ENCODE results near the gene USP2.

USP2 gene

DNA sequence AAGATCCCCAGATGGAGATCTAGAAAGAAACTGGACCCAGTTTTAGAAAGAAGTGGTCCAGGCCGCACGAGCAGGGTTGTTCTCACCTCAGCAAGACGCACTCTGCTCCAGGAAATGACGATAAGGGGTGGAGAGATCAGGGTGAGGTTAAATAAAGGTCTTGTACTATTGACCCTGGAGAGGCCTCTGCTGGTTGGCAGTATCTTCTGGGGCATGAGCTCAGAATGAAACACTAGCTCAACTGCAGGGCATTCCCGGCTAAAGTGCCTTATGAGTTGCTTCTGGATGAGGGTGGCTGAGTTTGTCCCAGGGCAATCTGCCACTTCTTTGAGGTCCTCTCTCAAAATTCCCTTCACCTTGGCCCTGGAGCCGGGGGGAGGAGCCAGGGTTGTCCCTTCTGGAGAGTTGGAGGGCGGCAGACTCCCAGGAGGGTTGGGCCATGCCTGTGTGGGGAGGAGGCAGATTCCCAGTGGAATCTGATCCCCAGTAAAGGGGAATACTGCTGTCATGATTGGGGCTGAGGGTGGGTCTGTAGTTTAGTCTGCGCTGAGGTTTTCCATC lies 10.9 kb downstream of the USP2 start:
- H3K27me3 ChIP-seq (replicated peaks in 2 of 5; ENCODE audit: control insufficient read depth in 4 of 5, insufficient read depth in 5 of 5, low read length in 4 of 5): peaks cover 0 to 15% (median 12%) of the 10 kb centered on the region in 5 experiments
- H3K4me3 ChIP-seq (ENCODE audit: control insufficient read depth in 1 of 7, extremely low read depth in 1 of 7, insufficient read depth in 4 of 7, low read depth in 2 of 7, low read length in 6 of 7): no peak overlapping the region
- 91% methylated on average over 7 of the region's 8 CpGs for WGBS (ENCODE audit: insufficient coverage)
- no peak for DNase-seq
- ChIA-PET CTCF (interaction anchor here (0.8 to 13.9 kb wide), 5 partner anchors 10 to 29 kb away, joined by 3 to 132 read pairs (median 51); partner anchors contain the start of genes C1QTNF5, MFRP and USP2), POLR2A (no interaction called here)
- no peaks in the 10 kb centered on the region for H3K9me3 ChIP-seq (ENCODE audit: control extremely low read depth in 1 of 5, control insufficient read depth in 4 of 5, insufficient read depth in 2 of 5, low read depth in 1 of 5, low read length in 4 of 5)
- no peaks in the 10 kb centered on the region for H3K36me3 ChIP-seq (ENCODE audit: control insufficient read depth in 4 of 4, insufficient read depth in 4 of 4, low read length in 3 of 4)
- H3K4me1 ChIP-seq (ENCODE audit: control extremely low read depth in 1 of 4, control insufficient read depth in 4 of 4, insufficient read depth in 4 of 4, low read length in 3 of 4): peaks cover 0 to 3% (median 0%) of the 10 kb centered on the region in 4 experiments
- no peak overlapping the region for H3K27ac ChIP-seq (ENCODE audit: insufficient read depth in 1 of 2, low read depth in 1 of 2, low read length in 2 of 2, poor library complexity in 1 of 2, severe bottlenecking in 2 of 2)

DNA sequence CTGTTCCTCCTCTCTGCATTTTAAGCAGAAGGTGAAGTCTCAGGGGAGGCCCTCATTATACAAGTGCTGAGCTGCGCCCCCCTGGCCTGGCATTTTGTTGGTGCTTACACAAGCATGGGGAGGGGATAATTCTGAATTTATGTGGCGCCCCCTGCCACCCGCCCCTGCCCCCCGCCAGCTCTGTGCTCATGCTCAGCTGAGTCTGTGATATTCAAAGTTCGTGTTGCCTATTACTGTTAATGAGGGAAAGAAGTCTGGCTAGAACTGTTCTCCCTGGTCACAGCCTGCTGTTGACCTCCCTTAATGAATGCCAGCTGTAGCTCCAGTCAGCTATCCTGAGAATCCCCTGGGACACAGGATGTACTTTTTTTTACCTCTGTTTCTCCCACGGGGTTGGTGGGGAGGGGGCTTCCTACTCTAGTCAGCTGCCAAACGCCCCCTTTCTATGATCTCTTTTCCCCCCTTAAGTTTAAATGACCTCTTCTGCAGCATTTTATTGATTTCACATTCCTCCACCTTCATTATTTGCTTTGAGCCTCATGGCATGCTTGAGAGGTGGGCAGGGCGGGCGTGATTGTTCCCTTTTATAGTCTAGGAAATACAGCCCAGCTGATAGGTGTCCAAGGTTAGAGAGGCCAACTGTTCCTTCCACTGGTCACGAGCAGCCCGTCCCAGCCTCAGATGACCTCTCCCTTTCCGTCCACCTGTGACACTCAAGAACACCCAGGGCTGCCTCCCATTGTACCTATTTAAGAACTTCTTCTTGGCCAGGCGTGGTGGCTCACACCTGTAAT lies 12.2 kb downstream of the USP2 start:
- Histone ChIP-seq H3K36me3 (ENCODE audit: control insufficient read depth in 4 of 4, insufficient read depth in 4 of 4, low read length in 3 of 4) (no peaks in the 10 kb centered on the region), H3K9me3 (ENCODE audit: control extremely low read depth in 1 of 5, control insufficient read depth in 4 of 5, insufficient read depth in 2 of 5, low read depth in 1 of 5, low read length in 4 of 5) (no peaks in the 10 kb centered on the region), H3K4me1 (ENCODE audit: control extremely low read depth in 1 of 4, control insufficient read depth in 4 of 4, insufficient read depth in 4 of 4, low read length in 3 of 4) (peaks cover 0 to 8% (median 3%) of the 10 kb centered on the region in 4 experiments), H3K27me3 (replicated peaks in 2 of 5; ENCODE audit: control insufficient read depth in 4 of 5, insufficient read depth in 5 of 5, low read length in 4 of 5) (peaks cover 3 to 27% (median 23%) of the 10 kb centered on the region in 5 experiments), H3K4me3 (ENCODE audit: control insufficient read depth in 1 of 7, extremely low read depth in 1 of 7, insufficient read depth in 4 of 7, low read depth in 2 of 7, low read length in 6 of 7) (no peak overlapping the region), H3K27ac (ENCODE audit: insufficient read depth in 1 of 2, low read depth in 1 of 2, low read length in 2 of 2, poor library complexity in 1 of 2, severe bottlenecking in 2 of 2) (no peak overlapping the region)
- ChIA-PET POLR2A (no interaction called here), CTCF (interaction anchor here (0.9 to 6.0 kb wide), 7 partner anchors 8 to 107 kb away, joined by 3 to 51 read pairs (median 5); partner anchors contain the start of gene USP2)
- no peak for DNase-seq
- WGBS (ENCODE audit: insufficient coverage): 98% methylated on average over 5 of the region's 13 CpGs

DNA sequence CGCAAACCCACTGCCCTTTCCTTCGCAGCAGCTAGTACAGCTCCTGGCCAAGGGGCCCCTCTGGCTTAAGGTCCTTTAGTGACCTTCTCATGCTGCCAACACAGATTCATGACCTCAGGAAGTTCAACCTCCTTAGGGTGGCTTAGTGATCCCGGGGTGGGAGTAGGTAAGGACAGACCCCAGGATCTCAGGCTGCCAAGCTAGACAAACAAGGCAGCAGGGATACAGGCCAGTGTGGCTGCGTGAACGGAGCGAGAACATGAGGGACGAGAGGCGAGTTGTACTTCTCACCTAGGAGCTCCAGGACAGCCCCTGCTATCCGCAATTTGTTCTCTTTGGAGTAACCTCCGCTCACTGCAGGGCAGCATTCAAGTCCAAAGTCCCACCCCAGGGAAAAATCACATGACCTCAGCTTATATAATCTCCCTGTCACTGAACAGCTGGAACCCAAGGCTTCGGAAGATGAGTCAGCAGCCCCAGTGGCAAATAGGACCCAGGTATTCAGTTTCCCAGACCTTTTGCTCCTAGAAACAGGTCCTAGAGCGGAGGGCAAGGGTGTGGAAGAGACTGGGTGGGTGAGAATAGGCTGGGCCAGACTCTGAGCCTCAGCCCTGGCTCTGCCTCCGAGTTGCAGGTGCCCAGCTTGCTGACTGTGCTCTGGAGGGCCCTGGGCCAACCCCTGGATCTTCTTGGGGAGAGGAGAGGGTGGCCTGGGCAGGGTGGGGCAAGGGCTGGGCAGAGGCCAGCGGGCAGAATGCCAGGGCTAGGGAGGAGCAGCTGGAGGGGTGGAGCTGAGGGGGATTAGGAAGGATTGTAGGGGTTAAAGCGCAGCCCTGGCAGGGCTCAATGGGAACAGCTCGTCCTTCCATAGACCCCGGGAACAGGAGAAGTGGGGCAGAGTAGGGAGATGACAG lies 13.1 kb downstream of the USP2 start:
- peaks cover 0 to 13% (median 8%) of the 10 kb centered on the region in 4 experiments for H3K4me1 ChIP-seq (ENCODE audit: control extremely low read depth in 1 of 4, control insufficient read depth in 4 of 4, insufficient read depth in 4 of 4, low read length in 3 of 4)
- WGBS (ENCODE audit: insufficient coverage): 91% methylated on average over 16 of the region's 17 CpGs
- CTCF ChIA-PET: interaction anchor here (0.9 to 6.0 kb wide), 10 partner anchors 9 to 108 kb away, joined by 3 to 51 read pairs (median 4); partner anchors contain the start of gene USP2

DNA sequence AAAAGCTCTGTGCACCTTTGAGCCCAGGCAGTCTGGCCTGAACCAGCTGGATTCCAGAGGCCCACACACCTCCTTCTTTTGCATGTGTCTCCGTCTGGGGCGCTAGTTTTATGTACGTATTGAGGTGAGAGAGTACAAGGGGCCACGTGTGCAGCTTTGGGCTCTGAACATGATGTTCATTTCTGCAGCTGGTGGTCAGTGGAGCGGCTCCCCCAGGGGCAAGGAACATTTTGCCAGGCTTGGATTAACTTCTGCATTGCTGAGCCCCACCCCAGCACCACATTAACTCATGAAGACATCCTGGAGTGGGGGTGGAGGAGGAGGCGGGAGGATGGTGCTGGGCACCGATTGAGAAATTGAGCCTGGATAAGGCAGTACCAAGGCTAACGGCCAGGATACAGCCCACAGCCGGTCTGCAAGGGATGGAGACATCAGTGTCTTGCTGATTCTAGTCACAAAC lies 13.8 kb downstream of the USP2 start:
- DNase-seq: no peak
- Histone ChIP-seq H3K9me3 (ENCODE audit: control extremely low read depth in 1 of 5, control insufficient read depth in 4 of 5, insufficient read depth in 2 of 5, low read depth in 1 of 5, low read length in 4 of 5) (no peaks in the 10 kb centered on the region), H3K27me3 (replicated peaks in 2 of 5; ENCODE audit: control insufficient read depth in 4 of 5, insufficient read depth in 5 of 5, low read length in 4 of 5) (peaks cover 3 to 40% (median 24%) of the 10 kb centered on the region in 5 experiments), H3K36me3 (ENCODE audit: control insufficient read depth in 4 of 4, insufficient read depth in 4 of 4, low read length in 3 of 4) (no peaks in the 10 kb centered on the region), H3K27ac (ENCODE audit: insufficient read depth in 1 of 2, low read depth in 1 of 2, low read length in 2 of 2, poor library complexity in 1 of 2, severe bottlenecking in 2 of 2) (no peak overlapping the region), H3K4me3 (ENCODE audit: control insufficient read depth in 1 of 7, extremely low read depth in 1 of 7, insufficient read depth in 4 of 7, low read depth in 2 of 7, low read length in 6 of 7) (no peak overlapping the region), H3K4me1 (ENCODE audit: control extremely low read depth in 1 of 4, control insufficient read depth in 4 of 4, insufficient read depth in 4 of 4, low read length in 3 of 4) (peaks cover 0 to 16% (median 12%) of the 10 kb centered on the region in 4 experiments)
- POLR2A ChIA-PET: no interaction called here
- WGBS (ENCODE audit: insufficient coverage): 96% methylated on average over 7 of the region's 9 CpGs
- CTCF ChIA-PET: interaction anchor here (0.9 to 6.0 kb wide), 8 partner anchors 8 to 109 kb away, joined by 3 to 51 read pairs (median 4); partner anchors contain the start of gene USP2

More for the DNA sequence above, 13.1 kb downstream of the USP2 start:
- Histone ChIP-seq H3K4me3 (ENCODE audit: control insufficient read depth in 1 of 7, extremely low read depth in 1 of 7, insufficient read depth in 4 of 7, low read depth in 2 of 7, low read length in 6 of 7) (no peak overlapping the region), H3K9me3 (ENCODE audit: control extremely low read depth in 1 of 5, control insufficient read depth in 4 of 5, insufficient read depth in 2 of 5, low read depth in 1 of 5, low read length in 4 of 5) (no peaks in the 10 kb centered on the region), H3K27ac (ENCODE audit: insufficient read depth in 1 of 2, low read depth in 1 of 2, low read length in 2 of 2, poor library complexity in 1 of 2, severe bottlenecking in 2 of 2) (no peak overlapping the region), H3K36me3 (ENCODE audit: control insufficient read depth in 4 of 4, insufficient read depth in 4 of 4, low read length in 3 of 4) (no peaks in the 10 kb centered on the region), H3K27me3 (replicated peaks in 2 of 5; ENCODE audit: control insufficient read depth in 4 of 5, insufficient read depth in 5 of 5, low read length in 4 of 5) (peaks cover 3 to 34% (median 23%) of the 10 kb centered on the region in 5 experiments)
- no peak for DNase-seq
- POLR2A ChIA-PET: no interaction called here

DNA sequence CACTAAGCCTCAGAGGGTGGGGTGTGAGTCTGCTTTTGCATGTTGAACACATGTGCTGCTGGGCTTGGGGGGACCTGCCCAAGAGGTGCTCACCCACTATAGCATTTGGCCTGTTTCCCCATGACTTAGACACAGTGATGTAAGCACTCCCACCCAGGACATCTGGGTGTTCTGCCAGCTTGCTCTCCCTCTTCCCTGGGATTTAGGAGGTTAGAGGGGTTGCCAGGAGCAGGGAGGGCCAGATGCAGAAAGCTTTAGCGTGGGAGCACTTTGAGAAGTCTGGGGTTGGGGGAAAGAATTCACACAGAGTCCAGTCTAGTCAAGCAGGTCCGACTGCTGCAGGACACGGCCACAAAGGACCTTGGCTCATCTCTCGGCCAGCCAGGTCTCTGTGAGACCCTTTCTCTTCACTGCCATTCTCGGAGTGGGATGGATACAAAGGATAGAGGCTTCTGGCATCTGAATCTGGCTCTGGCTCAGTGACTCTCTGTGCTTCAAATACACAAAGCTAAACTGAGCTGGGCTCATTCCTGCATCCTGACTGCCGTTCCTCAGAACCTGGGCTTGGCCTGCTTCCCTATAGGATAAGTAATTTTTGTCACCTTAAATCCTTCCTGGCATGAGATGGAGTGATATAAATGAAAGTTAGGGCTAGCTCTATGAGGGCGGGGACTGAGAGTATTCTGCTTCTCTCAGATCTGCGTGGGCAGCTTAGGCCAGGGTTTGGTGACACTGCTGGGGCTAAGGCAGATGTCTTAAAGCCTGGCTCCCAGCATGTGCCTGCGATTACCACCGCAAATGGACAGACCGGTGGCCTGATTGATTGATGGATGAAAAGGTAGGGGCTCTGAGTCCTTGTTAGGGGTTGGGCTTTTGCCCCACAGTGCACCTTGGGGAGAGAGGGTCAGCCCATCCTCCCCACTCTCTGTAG lies 14.5 kb downstream of the USP2 start:
- Histone ChIP-seq H3K9me3 (ENCODE audit: control extremely low read depth in 1 of 5, control insufficient read depth in 4 of 5, insufficient read depth in 2 of 5, low read depth in 1 of 5, low read length in 4 of 5) (no peaks in the 10 kb centered on the region), H3K4me3 (ENCODE audit: control insufficient read depth in 1 of 7, extremely low read depth in 1 of 7, insufficient read depth in 4 of 7, low read depth in 2 of 7, low read length in 6 of 7) (no peak overlapping the region), H3K27me3 (replicated peaks in 2 of 5; ENCODE audit: control insufficient read depth in 4 of 5, insufficient read depth in 5 of 5, low read length in 4 of 5) (peaks cover 3 to 48% (median 31%) of the 10 kb centered on the region in 5 experiments), H3K36me3 (ENCODE audit: control insufficient read depth in 4 of 4, insufficient read depth in 4 of 4, low read length in 3 of 4) (no peaks in the 10 kb centered on the region), H3K27ac (ENCODE audit: insufficient read depth in 1 of 2, low read depth in 1 of 2, low read length in 2 of 2, poor library complexity in 1 of 2, severe bottlenecking in 2 of 2) (no peak overlapping the region), H3K4me1 (ENCODE audit: control extremely low read depth in 1 of 4, control insufficient read depth in 4 of 4, insufficient read depth in 4 of 4, low read length in 3 of 4) (peaks cover 0 to 16% (median 12%) of the 10 kb centered on the region in 4 experiments)
- ChIA-PET POLR2A (no interaction called here), CTCF (interaction anchor here (1.0 to 6.0 kb wide), 6 partner anchors 8 to 43 kb away, joined by 3 to 51 read pairs (median 4); partner anchors contain the start of gene USP2)
- DNase-seq: no peak
- WGBS (ENCODE audit: insufficient coverage): 95% methylated on average over 7 of the region's 11 CpGs

DNA sequence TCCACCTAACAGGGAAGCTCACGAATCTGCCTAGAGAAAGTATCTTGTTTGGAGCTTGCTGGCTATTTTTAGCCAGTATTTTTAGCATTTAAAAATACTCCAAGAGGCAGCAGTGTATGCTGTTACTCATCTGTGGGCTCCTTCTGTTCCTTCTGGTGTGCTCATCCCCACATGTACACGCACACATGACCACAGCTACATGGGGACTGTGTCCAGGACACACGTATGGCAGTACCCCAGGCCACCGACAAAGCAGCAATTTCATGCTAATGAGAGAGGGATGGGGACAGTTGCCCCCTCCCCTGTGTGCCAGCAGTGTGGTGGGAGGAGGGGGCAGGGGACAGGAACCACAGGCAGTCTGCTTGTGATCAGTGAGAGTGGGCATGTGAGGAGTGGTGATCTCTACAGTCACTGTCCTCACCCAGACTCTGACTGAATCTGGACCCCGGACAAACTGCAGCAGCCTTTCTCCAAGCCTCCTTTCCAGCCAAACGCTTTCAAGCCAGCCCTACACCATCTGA lies 16.4 kb downstream of the USP2 start:
- H3K4me3 ChIP-seq (ENCODE audit: control insufficient read depth in 1 of 7, extremely low read depth in 1 of 7, insufficient read depth in 4 of 7, low read depth in 2 of 7, low read length in 6 of 7): no peak overlapping the region
- no peak for DNase-seq
- H3K4me1 ChIP-seq (ENCODE audit: control extremely low read depth in 1 of 4, control insufficient read depth in 4 of 4, insufficient read depth in 4 of 4, low read length in 3 of 4): peaks cover 0 to 26% (median 13%) of the 10 kb centered on the region in 4 experiments
- H3K27ac ChIP-seq (ENCODE audit: insufficient read depth in 1 of 2, low read depth in 1 of 2, low read length in 2 of 2, poor library complexity in 1 of 2, severe bottlenecking in 2 of 2): no peak overlapping the region
- peaks cover 3 to 50% (median 29%) of the 10 kb centered on the region in 5 experiments for H3K27me3 ChIP-seq (replicated peaks in 2 of 5; ENCODE audit: control insufficient read depth in 4 of 5, insufficient read depth in 5 of 5, low read length in 4 of 5)
- H3K36me3 ChIP-seq (ENCODE audit: control insufficient read depth in 4 of 4, insufficient read depth in 4 of 4, low read length in 3 of 4): no peaks in the 10 kb centered on the region
- POLR2A ChIA-PET: no interaction called here
- no peaks in the 10 kb centered on the region for H3K9me3 ChIP-seq (ENCODE audit: control extremely low read depth in 1 of 5, control insufficient read depth in 4 of 5, insufficient read depth in 2 of 5, low read depth in 1 of 5, low read length in 4 of 5)
- CTCF ChIA-PET: interaction anchor here (1.2 to 2.1 kb wide), 8 partner anchors 9 to 110 kb away, joined by 3 to 12 read pairs (median 5); partner anchors contain the start of gene USP2
- 89% methylated on average over 6 of the region's 6 CpGs for WGBS (ENCODE audit: insufficient coverage)
